Activated CD4-positive, alpha-beta memory T cell treated with anti-CD3 and anti-CD28 coated beads for 36 hours (primary cell): ENCODE data around the gene HS6ST3. TPM values are rescaled to one million over a fixed set of nuclear protein-coding genes. Genes with fewer than 3 reads are reported as not detected.
"Not testable (repeated sequence)": the region's sequence is repeated elsewhere in the genome, so short reads cannot be mapped to it uniquely, and the experiment has no call there.

Experiments used
- CTCF ChIA-PET: fragments of 350-600 bp; sonication (Branson Sonifier 250); formaldehyde crosslinking; loops from one replicate; lab custom pipeline; 2021; ENCODE audit warnings: antibody characterized with exemption, inconsistent platforms; lab: Charles Lee
- POLR2A ChIA-PET: fragments of 350-600 bp; sonication (Branson Sonifier 250); formaldehyde crosslinking; loops from one replicate; lab custom pipeline; 2021; ENCODE audit warnings: antibody characterized with exemption; lab: Charles Lee
- DNase-seq: peaks from one replicate; pipeline ENCODE4 v3.0.0-alpha.2; 2020
- H3K27ac Mint-ChIP-seq: one replicate; pipeline ENCODE4 v1.8.0; 2021; ENCODE audit warnings: mixed read lengths
- H3K27me3 Mint-ChIP-seq: one replicate; pipeline ENCODE4 v1.8.0; 2021; ENCODE audit warnings: mixed read lengths
- H3K36me3 Mint-ChIP-seq: one replicate; pipeline ENCODE4 v1.8.0; 2021; ENCODE audit warnings: mixed read lengths
- H3K4me1 Mint-ChIP-seq: one replicate; pipeline ENCODE4 v1.8.0; 2021; ENCODE audit warnings: low read depth, mixed read lengths
- H3K4me3 Mint-ChIP-seq: one replicate; pipeline ENCODE4 v1.8.0; 2021; ENCODE audit warnings: mild to moderate bottlenecking, mixed read lengths
- H3K9me3 Mint-ChIP-seq: one replicate; pipeline ENCODE4 v1.8.0; 2021; ENCODE audit warnings: mixed read lengths
- intact Hi-C: fragments of 100-400 bp; cut with micrococcal nuclease; formaldehyde crosslinking; loops from one replicate; pipeline ENCODE4 v1.15.1; 2023
- total RNA-seq, 2 experiments: library from RNA; stranded (reverse); gene quantifications; one replicate each; pipeline ENCODE4 v1.2.3, GENCODE V29; 2021

Gene HS6ST3
- total RNA-seq, 2 experiments from 2014 or later = not detected

DNA sequence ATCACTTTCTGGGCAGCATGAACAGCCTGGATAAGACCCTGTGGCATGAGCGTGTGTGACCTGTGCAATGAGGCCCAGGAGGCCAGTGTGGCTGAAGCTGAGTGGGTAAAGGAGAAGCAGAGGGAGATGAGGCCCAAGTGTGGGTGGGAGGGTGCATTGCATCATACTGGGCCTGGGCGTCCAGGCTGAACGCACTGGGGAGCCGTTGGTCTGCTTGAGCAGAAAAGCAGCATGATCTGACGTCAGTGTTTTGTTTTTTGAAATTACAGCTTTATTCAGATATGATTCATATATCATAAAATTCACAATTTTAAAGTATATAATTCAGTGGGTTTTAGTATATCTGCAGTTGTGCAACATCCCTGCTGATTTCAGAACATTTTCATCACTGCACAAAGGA is 409.7 kb downstream of the HS6ST3 start:
- no peak overlapping the region for H3K4me3 Mint-ChIP-seq
- CTCF ChIA-PET = no interaction called here

DNA sequence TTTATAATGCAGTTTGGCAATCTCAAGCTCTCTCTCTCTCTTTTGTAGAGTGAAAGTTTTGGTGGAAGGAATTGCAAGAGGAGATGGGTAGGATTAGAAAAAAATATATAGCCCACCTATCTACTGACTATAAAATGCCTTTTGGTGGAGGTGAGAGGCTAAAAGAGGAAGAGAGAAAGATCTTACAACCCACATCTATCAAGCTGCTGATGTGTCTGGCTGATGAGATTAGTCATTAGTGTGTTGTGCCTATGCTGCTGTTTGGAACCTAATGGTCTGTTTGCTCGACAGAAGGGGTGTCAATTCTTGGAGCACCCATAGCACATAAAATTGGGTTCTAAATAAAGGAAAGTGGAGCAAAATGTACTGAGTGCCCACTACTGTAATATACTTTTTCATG is 411.0 kb downstream of the HS6ST3 start:
- H3K36me3 Mint-ChIP-seq = no peaks in the 10 kb centered on the region
- ChIA-PET POLR2A (no interaction called here), CTCF (no interaction called here)
- no peak overlapping the region for H3K4me3 Mint-ChIP-seq
- intact Hi-C loops = no loop called here
- H3K27ac Mint-ChIP-seq = no peak overlapping the region
- no peaks in the 10 kb centered on the region for H3K27me3 Mint-ChIP-seq
- DNase-seq = no peak
- H3K4me1 Mint-ChIP-seq = no peaks in the 10 kb centered on the region
- peaks cover 3% of the 10 kb centered on the region for H3K9me3 Mint-ChIP-seq

More for the DNA sequence above, 409.7 kb downstream of the HS6ST3 start:
- H3K27ac Mint-ChIP-seq = no peak overlapping the region
- POLR2A ChIA-PET = no interaction called here
- H3K36me3 Mint-ChIP-seq = no peaks in the 10 kb centered on the region
- no peaks in the 10 kb centered on the region for H3K27me3 Mint-ChIP-seq
- H3K9me3 Mint-ChIP-seq = peaks cover 3% of the 10 kb centered on the region
- no peaks in the 10 kb centered on the region for H3K4me1 Mint-ChIP-seq
- DNase-seq = no peak
- intact Hi-C loops = no loop called here

DNA sequence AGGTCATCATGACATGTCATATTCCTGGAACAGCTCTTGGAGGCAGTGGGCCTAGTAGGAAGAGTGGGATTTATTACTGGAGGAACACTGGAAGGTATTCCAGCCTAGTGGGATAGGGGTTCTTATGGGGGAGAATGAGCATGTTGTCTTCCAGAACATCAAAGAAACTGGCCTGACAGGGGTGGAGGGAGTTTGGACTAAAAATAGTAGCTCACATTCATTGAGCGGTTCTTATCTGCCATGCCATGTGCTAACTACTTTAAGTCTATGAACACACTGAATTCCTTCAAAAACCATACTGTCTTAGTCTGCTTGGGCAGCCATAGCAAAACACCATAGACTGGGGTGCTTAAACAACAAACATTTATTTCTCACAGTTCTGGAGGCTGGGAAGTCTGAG is 413.6 kb downstream of the HS6ST3 start:
- H3K4me1 Mint-ChIP-seq = no peaks in the 10 kb centered on the region
- ChIA-PET POLR2A (no interaction called here), CTCF (no interaction called here)

GRCh38 chr13:96511587-96511986 is 421.7 kb downstream of the HS6ST3 start:
- Mint-ChIP-seq H3K27me3 (no peaks in the 10 kb centered on the region), H3K4me1 (no peaks in the 10 kb centered on the region), H3K36me3 (no peaks in the 10 kb centered on the region), H3K27ac (no peak overlapping the region), H3K9me3 (no peaks in the 10 kb centered on the region), H3K4me3 (no peak overlapping the region)
- DNase-seq = no peak
- intact Hi-C loops = no loop called here
- CTCF ChIA-PET = no interaction called here
- POLR2A ChIA-PET = no interaction called here

More for the DNA sequence above, 413.6 kb downstream of the HS6ST3 start:
- Mint-ChIP-seq H3K4me3 (no peak overlapping the region), H3K36me3 (no peaks in the 10 kb centered on the region), H3K9me3 (no peaks in the 10 kb centered on the region), H3K27me3 (no peaks in the 10 kb centered on the region), H3K27ac (no peak overlapping the region)
- DNase-seq = no peak
- intact Hi-C loops = no loop called here

DNA sequence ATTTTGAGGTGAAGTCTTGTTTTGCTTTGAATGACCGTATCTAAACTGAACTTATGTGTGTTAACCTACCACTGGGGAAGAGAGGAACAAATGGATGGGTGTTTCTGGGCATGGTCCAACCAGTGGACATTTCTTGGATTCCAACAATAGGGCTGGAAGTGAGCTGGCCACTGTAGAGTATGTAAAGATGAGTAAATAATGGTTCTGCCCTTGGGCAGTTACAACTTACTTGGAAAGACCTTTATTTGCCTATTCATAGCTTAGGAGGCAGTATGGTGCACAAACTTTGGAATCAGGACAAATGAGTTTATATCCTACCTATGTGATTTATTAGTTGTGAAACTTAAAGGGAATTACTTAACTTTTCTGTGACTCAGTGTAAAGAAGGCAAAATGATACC is 429.5 kb downstream of the HS6ST3 start:
- intact Hi-C loops = no loop called here
- CTCF ChIA-PET = no interaction called here

DNA sequence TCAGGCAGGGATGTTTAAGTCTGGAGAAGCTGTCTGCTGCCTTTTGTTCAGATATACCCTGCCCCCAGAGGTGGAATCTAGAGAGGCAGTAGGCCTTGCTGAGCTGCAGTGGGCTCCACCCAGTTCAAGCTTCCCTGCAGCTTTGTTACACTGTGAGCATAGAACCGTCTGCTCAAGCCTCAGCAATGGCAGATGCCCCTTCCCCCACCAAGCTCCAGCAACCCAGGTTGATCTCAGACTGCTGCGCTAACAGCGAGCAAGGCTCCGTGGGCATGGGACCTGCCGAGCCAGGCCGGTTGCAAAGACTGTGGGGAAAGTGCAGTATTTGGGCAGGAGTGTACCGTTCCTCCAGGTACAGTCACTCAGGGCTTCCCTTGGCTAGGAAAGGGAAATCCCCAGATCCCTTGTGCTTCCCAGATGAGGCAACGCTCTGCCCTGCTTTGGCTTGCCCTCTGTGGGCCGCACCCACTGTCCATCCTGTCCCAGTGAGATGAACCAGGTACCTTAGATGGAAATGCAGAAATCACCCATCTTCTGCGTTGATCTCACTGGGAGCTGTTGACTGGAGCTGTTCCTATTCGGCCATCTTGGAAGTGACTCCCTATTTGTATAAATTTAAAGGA is 434.6 kb downstream of the HS6ST3 start:
- H3K4me1 Mint-ChIP-seq, CTCF ChIA-PET, POLR2A ChIA-PET, intact Hi-C loops, H3K27ac Mint-ChIP-seq, H3K27me3 Mint-ChIP-seq, H3K4me3 Mint-ChIP-seq, H3K36me3 Mint-ChIP-seq, H3K9me3 Mint-ChIP-seq, DNase-seq: not testable (repeated sequence)

More for the DNA sequence above, 429.5 kb downstream of the HS6ST3 start:
- H3K4me1 Mint-ChIP-seq = no peaks in the 10 kb centered on the region
- no peaks in the 10 kb centered on the region for H3K9me3 Mint-ChIP-seq
- POLR2A ChIA-PET = no interaction called here
- H3K27me3 Mint-ChIP-seq = no peaks in the 10 kb centered on the region
- DNase-seq = no peak
- no peak overlapping the region for H3K4me3 Mint-ChIP-seq
- H3K27ac Mint-ChIP-seq = no peak overlapping the region
- H3K36me3 Mint-ChIP-seq = no peaks in the 10 kb centered on the region

- Mint-ChIP-seq H3K36me3 (no peaks in the 10 kb centered on the region), H3K9me3 (no peaks in the 10 kb centered on the region), H3K4me1 (no peaks in the 10 kb centered on the region), H3K4me3 (no peak overlapping the region), H3K27me3 (no peaks in the 10 kb centered on the region), H3K27ac (no peak overlapping the region)
- ChIA-PET POLR2A (no interaction called here), CTCF (no interaction called here)
- intact Hi-C loops = no loop called here
- DNase-seq = no peak
Measured at GRCh38 chr13:96525715-96526114, 435.8 kb downstream of the HS6ST3 start.

GRCh38 chr13:96527497-96527896 is 437.6 kb downstream of the HS6ST3 start:
- H3K4me1 Mint-ChIP-seq = no peaks in the 10 kb centered on the region
- intact Hi-C loops = no loop called here
- H3K27ac Mint-ChIP-seq = no peak overlapping the region
- CTCF ChIA-PET = no interaction called here
- POLR2A ChIA-PET = no interaction called here
- DNase-seq = no peak
- H3K36me3 Mint-ChIP-seq = no peaks in the 10 kb centered on the region
- H3K4me3 Mint-ChIP-seq = no peak overlapping the region
- H3K27me3 Mint-ChIP-seq = no peaks in the 10 kb centered on the region
- H3K9me3 Mint-ChIP-seq = no peaks in the 10 kb centered on the region

DNA sequence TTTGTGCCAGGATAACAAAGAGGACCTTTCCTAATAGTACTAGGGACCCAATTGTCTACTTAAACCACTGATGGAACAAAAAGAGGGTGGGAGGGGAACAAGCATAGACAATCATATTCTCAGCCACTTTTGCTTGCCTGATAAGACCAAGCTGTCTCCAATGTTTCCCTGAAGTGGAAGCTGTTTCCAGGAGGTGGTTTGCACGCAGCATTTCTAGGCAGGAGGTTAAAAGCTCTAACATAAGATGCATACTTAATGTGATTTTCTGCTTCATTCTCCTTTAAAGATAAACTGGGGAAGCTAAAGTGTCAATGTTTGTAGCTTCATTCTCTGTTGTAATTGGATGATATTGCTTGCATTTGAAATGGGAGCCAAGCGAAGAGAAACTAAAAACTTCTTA is 442.9 kb downstream of the HS6ST3 start:
- ChIA-PET POLR2A (no interaction called here), CTCF (no interaction called here)
- Mint-ChIP-seq H3K9me3 (peaks cover 2% of the 10 kb centered on the region), H3K36me3 (no peaks in the 10 kb centered on the region), H3K27me3 (no peaks in the 10 kb centered on the region), H3K4me3 (no peak overlapping the region), H3K4me1 (no peaks in the 10 kb centered on the region), H3K27ac (no peak overlapping the region)
- intact Hi-C loops = no loop called here
- no peak for DNase-seq

DNA sequence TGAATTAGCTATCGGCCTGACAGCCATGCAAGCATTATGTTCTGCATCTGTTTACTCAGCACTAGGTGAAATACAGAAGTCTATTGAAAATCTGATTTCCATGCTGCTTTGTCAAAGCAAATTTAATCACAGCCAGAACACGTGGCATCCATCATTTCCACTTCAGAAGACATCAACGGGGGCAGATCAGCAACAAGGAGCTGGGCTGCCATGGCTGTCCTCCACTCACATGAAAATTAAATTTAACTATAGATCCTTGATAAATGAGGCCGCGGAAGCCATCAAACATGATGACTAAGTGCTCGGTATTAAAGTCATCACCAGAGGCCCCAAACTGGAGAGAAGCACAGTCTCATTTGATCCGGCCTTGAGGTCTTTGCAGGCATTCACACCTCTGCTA is 443.5 kb downstream of the HS6ST3 start:
- Mint-ChIP-seq H3K4me3 (no peak overlapping the region), H3K27me3 (no peaks in the 10 kb centered on the region), H3K36me3 (no peaks in the 10 kb centered on the region), H3K4me1 (no peaks in the 10 kb centered on the region), H3K27ac (no peak overlapping the region), H3K9me3 (peaks cover 2% of the 10 kb centered on the region)
- intact Hi-C loops = no loop called here
- CTCF ChIA-PET = no interaction called here
- POLR2A ChIA-PET = no interaction called here
- no peak for DNase-seq

GRCh38 chr13:96539791-96540190 is 449.9 kb downstream of the HS6ST3 start:
- CTCF ChIA-PET = no interaction called here
- Mint-ChIP-seq H3K27me3 (no peaks in the 10 kb centered on the region), H3K27ac (no peak overlapping the region), H3K4me3 (no peak overlapping the region), H3K36me3 (no peaks in the 10 kb centered on the region), H3K4me1 (no peaks in the 10 kb centered on the region), H3K9me3 (peaks cover 4% of the 10 kb centered on the region)
- POLR2A ChIA-PET = no interaction called here
- no peak for DNase-seq
- intact Hi-C loops = no loop called here

DNA sequence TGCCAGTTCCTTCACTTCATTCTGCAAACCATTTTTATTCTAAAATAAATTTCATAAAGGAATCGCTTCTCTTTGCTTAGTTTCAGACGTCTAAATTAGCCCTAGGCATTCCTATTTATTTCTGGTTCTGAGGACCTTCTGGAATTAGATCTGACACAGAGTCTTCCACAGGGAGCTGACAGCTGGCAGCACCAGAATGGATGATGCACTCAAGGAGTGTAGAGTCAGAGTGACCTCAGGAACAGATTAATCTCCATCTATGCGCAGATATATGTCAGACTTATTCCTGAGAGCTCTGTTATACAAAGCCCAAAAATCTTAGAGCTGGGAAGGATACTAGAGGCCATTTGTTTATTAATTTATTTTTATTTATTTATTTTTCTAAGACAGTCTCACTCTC is 450.8 kb downstream of the HS6ST3 start:
- Mint-ChIP-seq H3K4me1 (no peaks in the 10 kb centered on the region), H3K27ac (no peak overlapping the region), H3K27me3 (no peaks in the 10 kb centered on the region), H3K36me3 (no peaks in the 10 kb centered on the region), H3K9me3 (peaks cover 4% of the 10 kb centered on the region), H3K4me3 (no peak overlapping the region)
- POLR2A ChIA-PET = no interaction called here
- intact Hi-C loops = no loop called here
- no peak for DNase-seq
- CTCF ChIA-PET = no interaction called here

DNA sequence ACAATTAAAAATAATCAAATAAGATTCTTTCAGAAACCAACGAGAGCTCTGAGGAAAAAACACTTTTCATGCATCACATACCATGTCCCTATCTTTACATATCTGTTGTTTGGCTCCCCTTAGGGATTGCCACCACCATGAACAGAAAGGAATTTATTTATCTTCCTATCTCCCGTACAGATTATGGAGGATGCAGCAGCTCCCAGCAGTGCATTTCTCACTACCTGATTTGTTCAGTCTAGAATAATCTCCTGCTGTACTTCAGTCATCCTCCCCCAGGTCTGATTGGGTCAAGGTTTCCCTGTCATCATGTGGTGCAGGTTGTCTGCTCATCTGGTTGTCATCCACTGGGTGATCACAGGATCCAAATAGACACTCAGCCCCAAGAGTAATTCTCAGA is 453.1 kb downstream of the HS6ST3 start:
- no peaks in the 10 kb centered on the region for H3K36me3 Mint-ChIP-seq
- intact Hi-C loops = no loop called here
- peaks cover 4% of the 10 kb centered on the region for H3K9me3 Mint-ChIP-seq
- H3K4me1 Mint-ChIP-seq = no peaks in the 10 kb centered on the region
- ChIA-PET POLR2A (no interaction called here), CTCF (no interaction called here)
- no peak overlapping the region for H3K27ac Mint-ChIP-seq
- H3K4me3 Mint-ChIP-seq = no peak overlapping the region
- no peak for DNase-seq
- H3K27me3 Mint-ChIP-seq = no peaks in the 10 kb centered on the region
